Measurements from ENCODE around the gene MLC1.

MLC1 gene

DNA sequence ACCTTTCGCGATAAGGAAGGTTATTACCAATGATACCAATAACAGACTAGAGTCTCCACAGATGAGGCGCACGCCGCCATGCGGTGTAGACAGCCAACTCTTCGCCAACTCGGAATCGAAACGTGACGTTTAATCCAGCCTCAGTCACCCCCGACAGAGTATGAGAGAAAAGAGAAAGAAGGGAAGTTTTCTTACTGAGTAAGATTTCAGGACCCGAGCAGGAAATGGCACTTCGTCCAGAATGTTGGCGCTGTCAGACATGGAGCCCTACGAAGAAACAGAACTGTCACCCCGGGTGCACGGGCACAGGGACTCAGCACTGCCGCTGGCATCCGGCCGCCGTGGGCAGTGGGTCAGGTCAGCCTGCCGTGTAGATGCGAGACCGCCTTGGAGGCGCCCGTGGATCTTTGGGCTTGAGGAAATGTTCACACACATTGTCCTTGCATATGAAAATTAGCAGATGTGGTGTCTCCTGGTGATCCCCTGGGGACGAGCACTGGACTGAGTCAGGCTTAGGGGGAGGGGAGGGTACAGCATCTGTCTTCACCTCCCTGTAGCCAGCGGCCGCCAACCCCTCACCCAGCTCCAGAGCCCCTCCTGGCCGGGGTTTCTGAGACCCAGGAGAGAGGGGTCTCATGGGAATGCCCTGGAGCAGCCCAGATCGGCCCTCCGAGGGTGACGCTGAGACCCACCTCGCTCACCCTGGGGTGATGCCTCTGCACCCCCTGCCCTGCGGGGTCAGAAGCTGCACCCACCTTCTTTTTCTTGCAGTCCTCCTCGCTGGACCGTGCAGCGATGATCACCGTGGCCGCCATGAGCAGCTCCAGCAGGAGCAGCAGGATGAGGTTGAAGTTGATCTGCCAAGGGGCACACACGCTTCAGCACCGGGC lies 8.3 kb downstream of the MLC1 start:
- DNase-seq (ENCODE audit: low read depth): no peak

- no peak for DNase-seq (ENCODE audit: low read depth)
Observed at GRCh38 chr22:50074551-50075530, 10.4 kb downstream of the MLC1 start.

GRCh38 chr22:50074056-50074455 lies 11.2 kb downstream of the MLC1 start:
- DNase-seq (ENCODE audit: low read depth): no peak

DNA sequence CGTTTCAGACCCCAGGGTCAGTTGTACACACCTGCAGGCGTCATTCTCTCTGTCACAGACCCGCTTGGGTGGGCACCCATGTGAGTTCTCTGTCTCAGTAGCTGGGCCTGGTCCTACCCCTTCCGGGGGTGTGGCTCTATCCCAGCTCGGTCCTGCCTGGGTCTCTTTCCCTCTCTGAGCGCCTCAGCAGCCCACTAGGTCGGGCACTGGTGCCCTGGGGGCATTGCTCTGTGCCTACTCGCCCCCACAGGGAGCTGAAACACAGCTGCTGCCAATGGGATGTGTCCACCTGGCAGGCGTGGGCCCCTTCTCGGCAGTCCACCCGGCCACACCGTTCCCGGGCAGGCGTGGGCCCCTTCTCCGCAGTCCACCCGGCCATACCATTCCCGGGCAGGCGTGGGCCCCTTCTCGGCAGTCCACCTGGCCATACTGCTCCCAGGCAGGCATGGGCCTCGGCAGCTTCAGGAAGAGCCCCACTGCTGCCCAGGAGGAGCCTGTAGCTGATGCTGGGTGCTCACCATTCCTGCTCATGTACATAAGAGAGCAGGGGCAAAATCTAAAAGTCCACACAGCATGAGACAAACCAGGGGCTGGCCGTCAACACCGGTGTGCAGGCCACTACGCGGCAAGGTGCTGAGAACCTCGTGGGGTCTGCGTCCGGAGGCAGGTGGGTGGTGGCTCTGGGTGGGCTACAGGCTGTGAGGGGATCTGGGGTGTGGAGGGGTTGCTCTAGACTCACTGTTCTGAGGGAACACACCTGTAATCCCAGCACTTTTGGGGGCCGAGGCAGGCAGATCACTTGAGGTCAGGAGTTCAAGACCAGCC lies 12.3 kb downstream of the MLC1 start:
- DNase-seq (ENCODE audit: low read depth): no peak

DNA sequence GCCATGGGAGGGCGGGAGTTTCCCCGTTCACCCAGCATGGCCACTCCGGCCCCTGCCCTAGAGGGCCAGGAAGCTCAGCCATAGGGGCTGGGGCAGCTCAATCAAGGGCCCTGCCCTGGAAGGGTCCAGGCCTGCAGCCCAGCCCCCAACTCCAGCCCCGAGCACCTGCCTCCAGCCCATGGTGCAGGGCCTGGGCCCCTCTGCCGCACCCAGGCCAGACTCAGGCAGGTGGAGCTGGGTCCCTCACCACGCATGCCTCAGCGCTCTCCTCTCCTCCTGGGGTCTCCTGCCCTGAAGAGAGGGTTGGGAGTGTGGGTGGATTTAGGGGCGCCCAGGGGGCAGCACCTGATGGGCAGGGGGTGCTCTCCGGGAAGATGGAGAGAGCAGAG lies 13.1 kb downstream of the MLC1 start:
- no peak for DNase-seq (ENCODE audit: low read depth)

DNA sequence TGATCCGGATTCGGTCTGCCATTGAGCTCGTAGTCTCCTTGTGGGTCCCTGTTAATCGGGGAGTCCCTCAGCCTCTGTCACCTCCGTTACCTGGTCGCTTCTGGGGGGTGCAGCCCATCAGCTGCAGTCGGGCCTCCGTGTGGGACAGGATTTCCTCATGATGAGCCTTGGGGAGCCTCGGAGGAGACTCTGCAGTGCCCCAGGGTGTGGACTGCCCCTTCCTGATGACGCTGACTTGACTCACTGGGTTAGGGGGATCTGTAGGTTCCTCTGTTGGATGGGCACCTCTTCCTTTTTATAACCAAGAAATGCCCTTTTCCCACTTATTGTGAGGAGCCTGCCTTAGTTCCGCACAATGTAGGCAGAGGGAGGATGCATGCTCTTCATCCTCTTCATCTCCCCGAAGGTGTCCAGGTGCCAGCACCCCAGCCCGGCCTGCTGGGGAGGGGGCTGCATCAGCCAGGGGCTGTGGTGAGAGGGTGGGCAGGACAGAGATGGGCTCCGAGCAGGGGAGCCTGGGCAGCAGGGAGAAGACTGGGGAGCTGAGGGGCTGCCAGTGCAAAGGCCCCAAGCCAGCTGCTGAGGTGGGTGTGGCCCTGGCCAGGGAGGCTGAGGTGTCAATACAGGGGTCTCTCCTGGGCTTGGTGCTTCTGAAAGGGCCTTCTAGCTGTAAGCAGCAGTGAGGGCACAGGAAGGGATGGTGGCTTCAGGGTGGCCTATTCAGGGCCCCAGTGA lies 13.6 kb downstream of the MLC1 start:
- no peak for DNase-seq (ENCODE audit: low read depth)

DNA sequence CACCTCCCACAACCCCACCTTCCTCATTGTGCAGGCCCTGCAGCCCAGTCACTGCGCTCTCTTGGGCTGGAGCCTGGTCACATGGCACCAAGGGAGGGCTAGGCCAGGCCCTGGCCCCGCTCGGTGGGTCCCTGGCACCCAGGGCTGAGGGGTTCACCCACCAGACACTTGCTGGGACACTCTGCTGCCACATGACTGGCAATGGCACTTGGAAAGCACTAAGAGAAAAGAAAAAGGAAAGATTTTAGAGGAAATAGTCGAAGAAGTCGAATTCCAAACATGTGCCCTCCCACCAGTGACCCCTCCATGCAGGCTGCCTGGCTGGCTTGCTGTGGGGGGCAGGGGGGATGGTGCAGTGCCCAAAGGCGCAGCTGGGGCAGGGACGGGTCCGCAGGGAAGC lies 14.9 kb downstream of the MLC1 start:
- no peak for DNase-seq (ENCODE audit: low read depth)

GRCh38 chr22:50068096-50068495 lies 17.1 kb downstream of the MLC1 start:
- no peak for DNase-seq (ENCODE audit: low read depth)

- no peak for DNase-seq (ENCODE audit: low read depth)
Observed at GRCh38 chr22:50067244-50067643, 18.0 kb downstream of the MLC1 start.

GRCh38 chr22:50064453-50064852 lies 20.8 kb downstream of the MLC1 start:
- no peak for DNase-seq (ENCODE audit: low read depth)

GRCh38 chr22:50063589-50064393 lies 21.4 kb downstream of the MLC1 start:
- no peak for DNase-seq (ENCODE audit: low read depth)

DNA sequence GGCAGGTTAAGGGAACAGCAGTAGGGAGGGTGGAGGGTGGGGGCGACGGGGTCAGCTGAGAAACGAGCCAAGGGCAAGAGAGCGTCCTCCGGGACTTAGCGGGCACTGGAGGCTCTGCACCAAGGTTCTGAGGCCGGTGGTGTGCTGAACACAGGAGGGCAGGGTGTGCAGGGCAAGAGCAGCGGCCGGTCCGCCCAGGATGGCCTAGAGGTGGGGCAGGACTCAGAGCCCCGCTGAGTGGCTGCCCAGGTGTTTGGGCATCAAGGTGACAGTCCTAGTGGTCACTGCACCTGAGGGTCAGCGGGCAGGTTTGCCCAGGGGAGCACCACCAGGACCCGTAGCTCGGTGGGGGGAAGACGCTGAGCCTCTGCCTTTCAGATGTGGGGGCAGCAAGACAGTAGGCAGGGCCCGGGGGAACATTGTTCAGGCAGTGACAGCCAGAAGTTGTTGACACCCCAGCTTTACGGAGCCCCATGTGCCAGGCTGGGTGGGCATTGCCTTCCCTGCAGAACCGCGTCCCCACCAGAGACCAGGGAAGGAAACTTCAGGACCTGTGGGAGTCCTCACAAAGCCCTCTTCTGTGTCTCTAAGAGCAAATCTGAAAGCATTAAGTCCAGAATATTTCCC lies 22.6 kb downstream of the MLC1 start:
- no peak for DNase-seq (ENCODE audit: low read depth)

GRCh38 chr22:50061824-50062355 lies 23.3 kb downstream of the MLC1 start:
- no peak for DNase-seq (ENCODE audit: low read depth)

DNA sequence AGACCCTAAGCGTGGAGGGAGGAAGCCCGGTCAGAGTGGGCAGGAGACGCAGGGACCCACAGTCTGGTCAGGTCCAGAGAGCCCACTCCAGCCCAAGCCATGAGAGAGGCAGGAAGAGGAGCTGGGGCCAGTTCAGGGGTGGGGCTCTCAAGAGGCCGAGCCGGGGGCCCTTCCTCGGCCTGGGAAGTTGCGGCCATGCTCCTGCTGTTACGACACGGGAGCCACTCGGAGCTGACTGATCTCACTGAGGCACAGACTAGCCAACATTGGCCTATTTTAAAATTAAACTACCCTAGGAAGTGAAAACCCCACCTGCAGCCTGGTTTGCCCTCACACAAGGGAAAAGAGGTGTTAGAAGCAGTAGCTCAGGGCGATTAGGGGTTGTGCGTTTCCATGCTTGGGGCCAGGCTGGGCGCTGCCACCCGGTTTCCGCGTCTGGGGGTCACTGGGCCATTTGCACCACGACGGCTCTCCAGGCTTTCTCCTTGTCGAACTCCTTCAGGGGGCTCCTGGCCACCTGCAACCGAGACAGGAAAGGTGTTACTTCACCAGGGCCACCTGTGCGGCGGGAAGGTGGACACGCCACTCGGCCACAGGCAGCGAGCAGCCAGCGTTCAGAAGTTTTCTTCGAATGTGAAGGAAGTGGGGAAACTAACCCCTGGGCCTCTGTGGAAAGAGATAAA lies 23.9 kb downstream of the MLC1 start:
- DNase-seq (ENCODE audit: low read depth): no peak

DNA sequence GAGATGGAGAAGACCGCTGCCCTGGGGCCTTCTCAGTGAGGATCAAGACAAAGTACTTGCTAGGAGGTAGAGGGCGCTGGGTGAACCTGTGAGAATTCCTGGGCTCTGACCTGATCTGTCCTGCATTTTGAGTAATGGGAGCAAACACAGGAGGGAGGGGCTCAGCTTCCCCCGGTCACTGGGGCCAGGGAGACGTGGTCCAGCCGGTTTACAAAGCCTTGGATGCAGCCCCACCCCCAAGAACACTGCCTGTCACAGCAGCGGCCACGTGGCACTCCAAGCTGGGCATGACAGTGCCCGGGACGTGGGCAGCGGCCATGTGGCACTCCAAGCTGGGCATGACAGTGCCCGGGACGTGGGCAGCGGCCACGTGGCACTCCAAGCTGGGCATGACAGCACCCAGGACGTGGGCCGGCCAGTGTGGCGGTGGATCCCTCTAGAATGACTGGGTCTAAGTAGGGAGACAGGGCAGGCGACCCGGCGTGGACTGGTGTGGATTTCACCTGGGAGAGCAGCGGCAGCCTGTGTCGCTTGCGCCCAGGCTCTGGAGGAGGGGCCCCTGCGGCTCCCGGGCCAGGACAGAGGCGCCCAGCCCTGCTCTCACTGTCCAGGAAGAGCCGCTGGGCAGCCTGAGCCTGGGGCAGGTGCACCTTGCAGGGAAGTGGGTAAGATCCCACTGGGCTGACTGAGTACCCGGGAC lies 24.6 kb downstream of the MLC1 start:
- no peak for DNase-seq (ENCODE audit: low read depth)

- DNase-seq (ENCODE audit: low read depth): no peak
Observed at GRCh38 chr22:50059881-50060262, 25.4 kb downstream of the MLC1 start.

- DNase-seq (ENCODE audit: low read depth): no peak
Observed at GRCh38 chr22:50058906-50059880, 26.0 kb downstream of the MLC1 start.

All from stimulated activated CD8-positive, alpha-beta memory T cell treated with anti-CD3 and anti-CD28 coated beads, Interleukin-4, amount 100 ng/mL, for 24 hours (primary cell).